ENCODE measurements around the gene RERE.
A peak's percentile ranks its signal among the peaks of the same experiment; 100 is the strongest.

The RERE gene

GRCh38 chr1:8651236-8651890 is 166.1 kb downstream of the RERE start:
- no peak overlapping the region for H3K4me3 ChIP-seq (ENCODE audit: low read depth, low read length)
- peak; percentile 46 for DNase-seq (ENCODE audit: low read depth)
- no peak for TF ChIP-seq CTCF (IDR thresholded peaks at IDR 0.05; ENCODE audit: insufficient read depth, low read depth, low read length, missing control alignments)

- no peak for DNase-seq (ENCODE audit: low read depth)
- no peak overlapping the region for H3K4me3 ChIP-seq (ENCODE audit: low read depth, low read length)
- TF ChIP-seq CTCF (IDR thresholded peaks at IDR 0.05; ENCODE audit: insufficient read depth, low read depth, low read length, missing control alignments): no peak
These were observed 167.6 kb downstream of the RERE start for GRCh38 chr1:8649875-8650274.

GRCh38 chr1:8649027-8649426 is 168.4 kb downstream of the RERE start:
- H3K4me3 ChIP-seq (ENCODE audit: low read depth, low read length): no peak overlapping the region
- peak; percentile 72 for DNase-seq (ENCODE audit: low read depth)
- no peak for TF ChIP-seq CTCF (IDR thresholded peaks at IDR 0.05; ENCODE audit: insufficient read depth, low read depth, low read length, missing control alignments)

GRCh38 chr1:8646996-8647395 is 170.4 kb downstream of the RERE start:
- TF ChIP-seq CTCF (IDR thresholded peaks at IDR 0.05; ENCODE audit: insufficient read depth, low read depth, low read length, missing control alignments): no peak
- DNase-seq (ENCODE audit: low read depth): no peak
- no peak overlapping the region for H3K4me3 ChIP-seq (ENCODE audit: low read depth, low read length)

- no peak for DNase-seq (ENCODE audit: low read depth)
- no peak overlapping the region for H3K4me3 ChIP-seq (ENCODE audit: low read depth, low read length)
- no peak for TF ChIP-seq CTCF (IDR thresholded peaks at IDR 0.05; ENCODE audit: insufficient read depth, low read depth, low read length, missing control alignments)
These were observed 171.3 kb downstream of the RERE start for GRCh38 chr1:8646189-8646588.

GRCh38 chr1:8643542-8644536 is 173.6 kb downstream of the RERE start:
- no peak for TF ChIP-seq CTCF (IDR thresholded peaks at IDR 0.05; ENCODE audit: insufficient read depth, low read depth, low read length, missing control alignments)
- peak; percentile 92 for DNase-seq (ENCODE audit: low read depth)
- H3K4me3 ChIP-seq (ENCODE audit: low read depth, low read length): no peak overlapping the region
